GM19239 (cell line): ENCODE data around the gene CEP170.

Experiments
- DNase-seq: peaks from one replicate; pipeline ENCODE4 v3.0.0; 2011; ENCODE audit warnings: low spot score; ENCODE audit not compliant: insufficient read length
- FAIRE-seq: peaks from 2 replicates; lab custom pipeline; 2011; peaks lifted over from hg19 to GRCh38; lab: Jason Lieb, UNC

CEP170 gene

GRCh38 chr1:243268751-243269460 lies 13.8 kb upstream of the CEP170 start:
- DNase-seq: no peak

GRCh38 chr1:243267914-243268653 lies 13.0 kb upstream of the CEP170 start:
- no peak for DNase-seq
- FAIRE-seq: no peak

More at GRCh38 chr1:243268751-243269460, 13.8 kb upstream of the CEP170 start:
- no peak for FAIRE-seq

GRCh38 chr1:243267471-243267880 lies 12.4 kb upstream of the CEP170 start:
- FAIRE-seq (no peak), DNase-seq (no peak)

- no peak for FAIRE-seq
- DNase-seq: no peak
Measured at GRCh38 chr1:243266231-243266630, 11.2 kb upstream of the CEP170 start.

GRCh38 chr1:243264717-243265116 lies 9.6 kb upstream of the CEP170 start:
- FAIRE-seq: no peak
- no peak for DNase-seq

- DNase-seq (no peak), FAIRE-seq (no peak)
Measured at GRCh38 chr1:243261390-243261789, 6.3 kb upstream of the CEP170 start.

GRCh38 chr1:243260221-243260880 lies 5.3 kb upstream of the CEP170 start:
- no peak for DNase-seq
- no peak for FAIRE-seq

GRCh38 chr1:243258731-243259130 lies 3.6 kb upstream of the CEP170 start:
- FAIRE-seq (no peak), DNase-seq (no peak)

- no peak for FAIRE-seq
Measured at GRCh38 chr1:243257189-243257588, 2.1 kb upstream of the CEP170 start.

GRCh38 chr1:243256590-243256989 lies 1.5 kb upstream of the CEP170 start:
- no peak for DNase-seq
- FAIRE-seq: no peak

More at GRCh38 chr1:243257189-243257588, 2.1 kb upstream of the CEP170 start:
- no peak for DNase-seq

GRCh38 chr1:243255791-243256512 lies 871 bp upstream of the CEP170 start, which contains the start of gene SDCCAG8:
Gene SDCCAG8 (plus strand): TSS chr1:243256041. CDS start chr1:243256174, 133 bp downstream.
- FAIRE-seq: no peak
- peak; percentile 70 for DNase-seq

- FAIRE-seq: peak; percentile 72
- no peak for DNase-seq
Measured at GRCh38 chr1:243254233-243254926, 701 bp downstream of the CEP170 start.

GRCh38 chr1:243253926-243254232 lies 1.2 kb downstream of the CEP170 start:
- peak; percentile 71 for FAIRE-seq
- DNase-seq: no peak

GRCh38 chr1:243253211-243253925 lies 1.7 kb downstream of the CEP170 start:
- FAIRE-seq (peak; percentile 65), DNase-seq (no peak)

GRCh38 chr1:243251539-243251938 lies 3.5 kb downstream of the CEP170 start:
- FAIRE-seq (no peak), DNase-seq (no peak)

- DNase-seq (no peak), FAIRE-seq (peak; percentile 66)
Measured at GRCh38 chr1:243250102-243250501, 5.0 kb downstream of the CEP170 start.

- FAIRE-seq (no peak), DNase-seq (no peak)
Measured at GRCh38 chr1:243249214-243249613, 5.9 kb downstream of the CEP170 start.

GRCh38 chr1:243247901-243248300 lies 7.2 kb downstream of the CEP170 start:
- FAIRE-seq: no peak
- DNase-seq: no peak

GRCh38 chr1:243246916-243247315 lies 8.2 kb downstream of the CEP170 start:
- FAIRE-seq: peak; percentile 75

More at GRCh38 chr1:243246916-243247315, 8.2 kb downstream of the CEP170 start:
- DNase-seq: no peak
